KMS-11 (cell line): ENCODE measurements around the gene ECE1.
A peak's percentile ranks its signal among the peaks of the same experiment; 100 is the strongest.

Experiments used
- H2AFZ ChIP-seq: fragments of 200-600 bp; sonication (generic); 2 replicates; pipeline ENCODE4 v1.6.1; 2016; ENCODE audit warnings: antibody characterized with exemption, mixed run types, low read depth
- H3K27ac ChIP-seq: fragments of 200-600 bp; sonication (generic); 2 replicates; pipeline ENCODE4 v1.6.1; 2016; ENCODE audit warnings: mild to moderate bottlenecking, mixed run types
- H3K27me3 ChIP-seq: fragments of 200-600 bp; sonication (generic); 2 replicates; pipeline ENCODE4 v1.6.1; 2017; ENCODE audit warnings: mild to moderate bottlenecking, low read depth, mixed run types, moderate library complexity; ENCODE audit not compliant: insufficient read depth
- H3K36me3 ChIP-seq: fragments of 200-600 bp; sonication (generic); 2 replicates; pipeline ENCODE4 v1.6.1; 2017; ENCODE audit warnings: mild to moderate bottlenecking, mixed run types; ENCODE audit not compliant: insufficient read depth
- H3K4me1 ChIP-seq: fragments of 200-600 bp; sonication (generic); 2 replicates; pipeline ENCODE4 v1.6.1; 2016; ENCODE audit warnings: mild to moderate bottlenecking, low read depth, mixed run types; ENCODE audit not compliant: poor library complexity, severe bottlenecking
- H3K4me2 ChIP-seq: fragments of 200-600 bp; sonication (generic); 2 replicates; pipeline ENCODE4 v1.7.0; 2016; ENCODE audit warnings: mild to moderate bottlenecking, mixed run types
- H3K4me3 ChIP-seq: fragments of 200-600 bp; sonication (generic); IDR thresholded peaks from 2 replicates; pipeline ENCODE4 v1.6.1; 2017; ENCODE audit warnings: low read depth, low read length, mixed read lengths; ENCODE audit not compliant: insufficient read depth
- H3K79me2 ChIP-seq: fragments of 200-600 bp; sonication (generic); 2 replicates; pipeline ENCODE4 v1.6.1; 2016; ENCODE audit warnings: low read depth, mixed run types; ENCODE audit not compliant: insufficient read depth
- H3K9ac ChIP-seq: fragments of 200-600 bp; sonication (generic); 2 replicates; pipeline ENCODE4 v1.6.1; 2016; ENCODE audit warnings: mild to moderate bottlenecking, mixed run types
- H4K20me1 ChIP-seq: fragments of 200-600 bp; sonication (generic); 2 replicates; pipeline ENCODE4 v1.6.1; 2016; ENCODE audit warnings: mild to moderate bottlenecking, mixed run types; ENCODE audit not compliant: insufficient read depth
- CTCF ChIP-seq: fragments of 200-600 bp; sonication (generic); conservative IDR thresholded peaks from 2 replicates; pipeline ENCODE4 v1.6.1; 2017; ENCODE audit warnings: low read depth, mild to moderate bottlenecking, antibody characterized with exemption, low read length, moderate library complexity, mixed read lengths

ECE1 gene

GRCh38 chr1:21298981-21299391 is 8.7 kb upstream of the ECE1 start:
- Histone ChIP-seq H3K4me1 (peaks cover 26% of the 10 kb centered on the region), H2AFZ (no peak overlapping the region), H4K20me1 (no peaks in the 10 kb centered on the region; the same call in 1 of the 2 replicates), H3K4me2 (no peak overlapping the region), H3K4me3 (no peak overlapping the region), H3K27me3 (no peaks in the 10 kb centered on the region), H3K79me2 (no peaks in the 10 kb centered on the region), H3K36me3 (no peaks in the 10 kb centered on the region), H3K27ac (no peak overlapping the region), H3K9ac (no peak overlapping the region)
- TF ChIP-seq CTCF, result no peak

DNA sequence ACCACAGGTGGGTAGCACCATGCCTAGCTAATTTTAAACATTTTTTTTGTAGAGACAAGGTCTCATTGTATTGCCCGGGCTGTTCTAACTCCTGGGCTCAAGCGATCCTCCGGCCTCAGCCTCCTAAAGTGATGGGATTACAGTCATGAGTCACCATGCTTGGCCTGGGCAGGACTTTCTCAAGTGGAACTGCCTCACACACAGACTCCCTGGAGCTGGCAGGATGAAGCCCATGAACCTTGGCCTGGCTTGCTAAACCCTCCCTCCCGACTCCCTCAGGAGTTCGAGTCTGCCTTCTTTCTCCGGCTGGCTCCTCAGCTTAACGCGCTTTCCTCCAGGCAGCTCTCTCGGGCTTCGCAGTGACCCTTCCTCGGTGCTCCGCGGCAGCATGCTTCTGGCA is 7.7 kb upstream of the ECE1 start:
- Histone ChIP-seq H3K27me3 (no peaks in the 10 kb centered on the region), H3K79me2 (no peaks in the 10 kb centered on the region), H3K9ac (no peak overlapping the region), H3K27ac (no peak overlapping the region), H3K4me1 (peaks cover 36% of the 10 kb centered on the region), H3K36me3 (no peaks in the 10 kb centered on the region), H3K4me2 (no peak overlapping the region), H2AFZ (no peak overlapping the region), H3K4me3 (no peak overlapping the region), H4K20me1 (no peaks in the 10 kb centered on the region; the same call in 1 of the 2 replicates)
- no peak for TF ChIP-seq CTCF

DNA sequence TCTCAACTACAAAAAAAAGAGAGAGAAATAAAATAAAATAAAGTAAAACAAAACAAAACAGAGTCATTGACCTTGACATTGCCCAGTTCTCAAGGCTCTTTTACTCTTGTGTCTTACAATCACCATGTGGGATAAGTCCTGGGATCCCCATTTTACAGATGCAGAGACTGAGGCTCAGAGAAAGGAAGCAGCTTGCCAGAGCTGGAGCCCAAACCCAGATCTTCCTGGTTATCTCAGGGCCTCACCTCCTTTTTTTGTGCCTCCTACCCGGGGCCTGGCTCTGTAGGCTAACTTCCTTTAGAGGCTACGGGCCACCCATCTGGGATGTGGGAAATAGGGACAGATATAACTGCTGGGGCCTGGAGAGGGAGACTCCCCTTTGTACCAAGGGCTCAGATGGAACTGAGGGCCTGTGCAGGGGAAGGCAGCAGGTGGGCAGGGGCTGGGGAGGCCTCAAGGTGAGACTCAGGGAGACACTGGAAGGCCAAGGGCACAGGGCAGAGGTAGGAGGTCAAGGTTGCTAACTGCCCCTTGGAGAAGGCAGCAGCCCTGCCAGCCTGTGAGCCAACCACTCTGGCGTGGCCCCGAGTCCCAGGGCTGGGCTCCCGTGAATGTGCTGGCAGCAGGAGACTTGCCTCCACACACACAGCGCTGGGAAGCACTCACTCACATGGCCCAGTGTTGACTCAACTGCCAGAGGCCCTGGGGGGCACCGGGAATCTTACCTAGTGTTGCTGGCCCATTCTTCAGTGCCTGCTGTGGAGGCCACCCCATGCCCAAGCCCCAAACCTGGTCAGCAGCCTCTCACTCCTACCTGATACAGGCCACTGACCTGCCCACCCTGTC is 6.5 kb upstream of the ECE1 start:
- Histone ChIP-seq H3K4me3 (no peak overlapping the region), H3K4me1 (peaks cover 48% of the 10 kb centered on the region), H3K27ac (no peak overlapping the region), H3K9ac (no peak overlapping the region), H3K36me3 (no peaks in the 10 kb centered on the region), H3K79me2 (no peaks in the 10 kb centered on the region), H2AFZ (no peak overlapping the region), H3K27me3 (no peaks in the 10 kb centered on the region), H3K4me2 (no peak overlapping the region), H4K20me1 (no peaks in the 10 kb centered on the region; the same call in 1 of the 2 replicates)
- TF ChIP-seq CTCF, result no peak

GRCh38 chr1:21295545-21295944 is 5.3 kb upstream of the ECE1 start:
- H3K4me2 ChIP-seq, result peak overlapping the region; percentile 66
- no peaks in the 10 kb centered on the region; the same call in 1 of the 2 replicates for H4K20me1 ChIP-seq
- no peaks in the 10 kb centered on the region for H3K36me3 ChIP-seq
- H2AFZ ChIP-seq, result no peak overlapping the region
- H3K27ac ChIP-seq, result peak overlapping the region; percentile 94
- H3K9ac ChIP-seq, result peak overlapping the region; percentile 32; the same call in 1 of the 2 replicates
- TF ChIP-seq CTCF, result no peak
- H3K4me1 ChIP-seq, result peaks cover 60% of the 10 kb centered on the region
- no peak overlapping the region for H3K4me3 ChIP-seq
- H3K79me2 ChIP-seq, result no peaks in the 10 kb centered on the region
- no peaks in the 10 kb centered on the region for H3K27me3 ChIP-seq
